ENCODE data around the gene ARAP3. TPM values are rescaled to one million over a fixed set of nuclear protein-coding genes. Genes with fewer than 3 reads are reported as not detected.

ARAP3 gene
- polyA plus RNA-seq, 3 donors, result 1.2 to 18.2 (median 2.2) TPM

DNA sequence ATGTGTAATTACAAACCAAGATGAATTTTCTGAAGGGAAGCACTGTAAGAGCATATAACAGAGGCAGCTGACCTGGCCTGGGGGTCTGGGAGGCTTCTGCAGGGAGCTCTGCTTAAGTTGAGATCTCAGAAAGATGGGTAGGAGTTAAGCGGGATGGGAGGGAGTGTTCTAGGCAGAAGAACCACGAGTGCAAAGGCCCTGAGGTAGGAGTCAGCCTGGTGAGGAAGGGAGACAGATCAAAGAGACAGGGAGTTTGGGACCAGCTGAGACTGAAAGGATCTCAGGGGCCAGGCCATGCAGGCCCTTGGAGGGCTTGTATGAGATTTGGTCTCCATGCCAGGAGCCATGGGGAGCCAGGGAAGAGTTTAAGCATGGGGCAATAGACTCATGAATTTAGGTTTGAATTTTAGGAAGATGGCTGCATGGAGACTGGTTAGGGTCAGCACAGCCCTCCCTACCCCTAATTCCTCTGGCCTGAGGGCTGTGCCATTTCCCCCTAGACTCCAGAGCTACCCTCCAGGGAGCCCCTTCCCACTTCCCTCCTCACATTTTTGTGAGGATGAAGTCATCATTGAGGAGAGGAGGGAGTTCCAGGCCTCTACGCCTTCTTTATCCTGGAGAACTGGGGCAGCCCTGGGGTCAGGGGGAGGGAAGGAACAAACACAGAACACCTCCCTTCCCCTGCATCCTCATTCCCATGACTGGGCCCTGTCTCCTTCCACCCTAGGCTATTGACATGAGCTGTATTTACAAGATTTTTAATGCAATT is 4.8 kb upstream of the ARAP3 start:
- Mint-ChIP-seq H3K9me3 (peaks cover 0 to under 1% (median 0%) of the 10 kb centered on the region in 7 donors), H3K4me3 (no peak overlapping the region), H3K4me1 (peaks cover 41% of the 10 kb centered on the region), H3K27ac (no peak overlapping the region), H3K27me3 (ENCODE audit: low read depth in 3 of 3) (peaks cover 8 to 11% (median 9%) of the 10 kb centered on the region in 3 donors), H3K36me3 (no peaks in the 10 kb centered on the region)
- H2AFZ ChIP-seq (ENCODE audit: insufficient read depth, low read depth, low read length, poor library complexity, severe bottlenecking), result no peak overlapping the region
- H3K27ac ChIP-seq (ENCODE audit: low read depth in 1 of 2, low read length in 2 of 2), result no peak overlapping the region
- DNase-seq, result no peak
- H4K20me1 ChIP-seq (ENCODE audit: insufficient read depth, low read length), result no peaks in the 10 kb centered on the region
- no peaks in the 10 kb centered on the region for H3K9me3 ChIP-seq (replicated peaks in 1 of 2; ENCODE audit: control insufficient read depth in 1 of 2, insufficient read depth in 1 of 2, low read length in 2 of 2)
- intact Hi-C loops (cut with micrococcal nuclease), result no loop called here
- H3K79me2 ChIP-seq (ENCODE audit: insufficient read depth, low read length), result no peaks in the 10 kb centered on the region
- no peak for TF ChIP-seq CTCF (IDR thresholded peaks at IDR 0.05)
- no peak overlapping the region for H3K4me3 ChIP-seq (replicated peaks in 1 of 3; ENCODE audit: low read depth in 2 of 3, low read length in 3 of 3)
- peaks cover 40 to 42% of the 10 kb centered on the region in 2 donors for H3K4me1 ChIP-seq (ENCODE audit: control insufficient read depth in 1 of 2, insufficient read depth in 2 of 2, low read length in 2 of 2)
- H3K9ac ChIP-seq (ENCODE audit: insufficient read depth, low read length, poor library complexity, severe bottlenecking), result no peak overlapping the region
- peaks cover 0 to 2% of the 10 kb centered on the region in 2 donors for H3K27me3 ChIP-seq (ENCODE audit: control insufficient read depth in 2 of 2, insufficient read depth in 2 of 2, low read length in 2 of 2)
- 100% methylated on average over 2 of the region's 3 CpGs for whole genome bisulfite sequencing (ENCODE audit: insufficient coverage)
- H3K36me3 ChIP-seq (replicated peaks in 1 of 2; ENCODE audit: control insufficient read depth in 1 of 2, insufficient read depth in 2 of 2, low read length in 2 of 2), result no peaks in the 10 kb centered on the region
- no peak overlapping the region for H3K4me2 ChIP-seq (replicated peaks; ENCODE audit: extremely low read depth, low read length, poor library complexity, severe bottlenecking)

- DNase-seq, result peak in 2 of 3 donors; percentile 34 to 49
- Histone ChIP-seq H2AFZ (ENCODE audit: insufficient read depth, low read depth, low read length, poor library complexity, severe bottlenecking) (no peak overlapping the region), H3K4me2 (replicated peaks; ENCODE audit: extremely low read depth, low read length, poor library complexity, severe bottlenecking) (no peak overlapping the region), H3K79me2 (ENCODE audit: insufficient read depth, low read length) (peaks cover 7% of the 10 kb centered on the region), H3K4me1 (ENCODE audit: control insufficient read depth in 1 of 2, insufficient read depth in 2 of 2, low read length in 2 of 2) (peaks cover 43 to 48% of the 10 kb centered on the region in 2 donors), H3K27ac (ENCODE audit: low read depth in 1 of 2, low read length in 2 of 2) (no peak overlapping the region), H4K20me1 (ENCODE audit: insufficient read depth, low read length) (peaks cover 5% of the 10 kb centered on the region), H3K9ac (ENCODE audit: insufficient read depth, low read length, poor library complexity, severe bottlenecking) (no peak overlapping the region), H3K36me3 (replicated peaks in 1 of 2; ENCODE audit: control insufficient read depth in 1 of 2, insufficient read depth in 2 of 2, low read length in 2 of 2) (no peaks in the 10 kb centered on the region), H3K27me3 (ENCODE audit: control insufficient read depth in 2 of 2, insufficient read depth in 2 of 2, low read length in 2 of 2) (peaks cover 0 to 2% of the 10 kb centered on the region in 2 donors), H3K4me3 (replicated peaks in 1 of 3; ENCODE audit: low read depth in 2 of 3, low read length in 3 of 3) (no peak overlapping the region), H3K9me3 (replicated peaks in 1 of 2; ENCODE audit: control insufficient read depth in 1 of 2, insufficient read depth in 1 of 2, low read length in 2 of 2) (no peaks in the 10 kb centered on the region)
- peaks cover 1 to 3% of the 10 kb centered on the region in 2 donors for H3K36me3 Mint-ChIP-seq
- H3K27me3 Mint-ChIP-seq (ENCODE audit: low read depth in 3 of 3), result peaks cover 6 to 9% (median 9%) of the 10 kb centered on the region in 3 donors
- intact Hi-C loops (cut with micrococcal nuclease), result no loop called here
- TF ChIP-seq CTCF (IDR thresholded peaks at IDR 0.05), result no peak
- no peak overlapping the region for H3K4me3 Mint-ChIP-seq
- H3K27ac Mint-ChIP-seq, result peak overlapping the region in 1 of 7 donors; percentile 31
- no peaks in the 10 kb centered on the region for H3K9me3 Mint-ChIP-seq
- 0% methylated on average over 1 of the region's 1 CpG for WGBS (ENCODE audit: insufficient coverage)
- H3K4me1 Mint-ChIP-seq, result peaks cover 44% of the 10 kb centered on the region
These were observed 3.6 kb upstream of the ARAP3 start for GRCh38 chr5:141685591-141685990.
